ENCODE measurements around the gene TMEM143.

The TMEM143 gene

GRCh38 chr19:48290771-48291488, 72.8 kb downstream of the TMEM143 start:
- DNase-seq (ENCODE audit: low read depth), result peak; percentile 78
- H3K4me3 ChIP-seq (ENCODE audit: low read length), result peak overlapping the region; percentile 64

GRCh38 chr19:48290401-48290770, 73.4 kb downstream of the TMEM143 start:
- peak; percentile 26 for DNase-seq (ENCODE audit: low read depth)
- peak; percentile 15; the same call in 1 of the 2 replicates for TF ChIP-seq CTCF (conservative IDR thresholded peaks at IDR 0.05; ENCODE audit: low read length)
- peak overlapping the region; percentile 64 for H3K4me3 ChIP-seq (ENCODE audit: low read length)

More at GRCh38 chr19:48290771-48291488, 72.8 kb downstream of the TMEM143 start:
- TF ChIP-seq CTCF (conservative IDR thresholded peaks at IDR 0.05; ENCODE audit: low read length), result peak; percentile 96

- no peak for TF ChIP-seq CTCF (conservative IDR thresholded peaks at IDR 0.05; ENCODE audit: low read length)
- no peak for DNase-seq (ENCODE audit: low read depth)
- H3K4me3 ChIP-seq (ENCODE audit: low read length), result no peak overlapping the region
These were observed 76.0 kb downstream of the TMEM143 start for GRCh38 chr19:48287748-48288147.

- no peak for TF ChIP-seq CTCF (conservative IDR thresholded peaks at IDR 0.05; ENCODE audit: low read length)
- H3K4me3 ChIP-seq (ENCODE audit: low read length), result no peak overlapping the region
- DNase-seq (ENCODE audit: low read depth), result no peak
These were observed 78.8 kb downstream of the TMEM143 start for GRCh38 chr19:48284896-48285295.

- no peak overlapping the region for H3K4me3 ChIP-seq (ENCODE audit: low read length)
- TF ChIP-seq CTCF (conservative IDR thresholded peaks at IDR 0.05; ENCODE audit: low read length), result no peak
- DNase-seq (ENCODE audit: low read depth), result peak; percentile 73
These were observed 79.8 kb downstream of the TMEM143 start for GRCh38 chr19:48283908-48284307.

Data from AG10803 (cell line).